Peyer's patch (tissue), 4 donors: ENCODE measurements around the gene EPHA6.

ENCODE experiments used
- POLR2A ChIP-seq, 2 donors: fragments of 450-650 bp; IDR thresholded peaks; one replicate each; pipeline ENCODE4 v1.5.1; 2017; ENCODE audit warnings: antibody characterized with exemption in 2 of 2, mild to moderate bottlenecking in 2 of 2, moderate library complexity in 2 of 2
- TF ChIP-seq, protein P1 (sequence below), 6 experiments: fragments of 450-650 bp in 4 of 6; fragments of 200-600 bp in 2 of 6; sonication (generic) in 1 of 6; IDR thresholded peaks; one replicate each; pipeline ENCODE4 v1.5.1; 2017 to 2019; ENCODE audit warnings: antibody characterized with exemption in 6 of 6, mild to moderate bottlenecking in 3 of 6, moderate library complexity in 1 of 6

DNA sequence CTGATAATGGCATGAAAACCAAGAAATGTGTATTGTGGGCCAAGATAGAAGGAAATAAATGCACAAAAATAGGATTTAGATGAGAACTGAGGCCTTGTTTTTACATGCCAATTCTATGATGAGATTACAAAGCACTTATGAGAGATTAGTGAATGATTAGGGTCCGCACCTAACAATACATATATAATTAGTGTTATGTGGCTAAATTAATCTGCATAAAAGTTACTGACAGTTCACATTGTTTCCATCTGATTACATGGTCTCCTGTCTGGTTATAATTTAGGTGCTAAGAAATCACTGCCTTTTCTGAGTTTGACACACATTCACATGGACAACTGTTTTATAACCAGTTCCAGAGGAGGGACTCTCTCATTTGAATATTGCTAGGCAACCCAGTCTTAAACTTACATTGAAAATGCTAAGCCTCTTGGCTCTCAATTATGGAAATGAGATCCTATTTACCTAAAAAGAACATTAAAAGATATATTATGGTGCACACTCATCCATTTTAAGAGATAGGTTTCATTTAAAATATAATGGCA is 833.1 kb downstream of the EPHA6 start:
- TF ChIP-seq, protein P1, sequence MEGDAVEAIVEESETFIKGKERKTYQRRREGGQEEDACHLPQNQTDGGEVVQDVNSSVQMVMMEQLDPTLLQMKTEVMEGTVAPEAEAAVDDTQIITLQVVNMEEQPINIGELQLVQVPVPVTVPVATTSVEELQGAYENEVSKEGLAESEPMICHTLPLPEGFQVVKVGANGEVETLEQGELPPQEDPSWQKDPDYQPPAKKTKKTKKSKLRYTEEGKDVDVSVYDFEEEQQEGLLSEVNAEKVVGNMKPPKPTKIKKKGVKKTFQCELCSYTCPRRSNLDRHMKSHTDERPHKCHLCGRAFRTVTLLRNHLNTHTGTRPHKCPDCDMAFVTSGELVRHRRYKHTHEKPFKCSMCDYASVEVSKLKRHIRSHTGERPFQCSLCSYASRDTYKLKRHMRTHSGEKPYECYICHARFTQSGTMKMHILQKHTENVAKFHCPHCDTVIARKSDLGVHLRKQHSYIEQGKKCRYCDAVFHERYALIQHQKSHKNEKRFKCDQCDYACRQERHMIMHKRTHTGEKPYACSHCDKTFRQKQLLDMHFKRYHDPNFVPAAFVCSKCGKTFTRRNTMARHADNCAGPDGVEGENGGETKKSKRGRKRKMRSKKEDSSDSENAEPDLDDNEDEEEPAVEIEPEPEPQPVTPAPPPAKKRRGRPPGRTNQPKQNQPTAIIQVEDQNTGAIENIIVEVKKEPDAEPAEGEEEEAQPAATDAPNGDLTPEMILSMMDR (IDR thresholded peaks at IDR 0.05), result no peak
- no peak for TF ChIP-seq POLR2A (IDR thresholded peaks at IDR 0.05)
